ENCODE results near the gene EVI2B.

DNA sequence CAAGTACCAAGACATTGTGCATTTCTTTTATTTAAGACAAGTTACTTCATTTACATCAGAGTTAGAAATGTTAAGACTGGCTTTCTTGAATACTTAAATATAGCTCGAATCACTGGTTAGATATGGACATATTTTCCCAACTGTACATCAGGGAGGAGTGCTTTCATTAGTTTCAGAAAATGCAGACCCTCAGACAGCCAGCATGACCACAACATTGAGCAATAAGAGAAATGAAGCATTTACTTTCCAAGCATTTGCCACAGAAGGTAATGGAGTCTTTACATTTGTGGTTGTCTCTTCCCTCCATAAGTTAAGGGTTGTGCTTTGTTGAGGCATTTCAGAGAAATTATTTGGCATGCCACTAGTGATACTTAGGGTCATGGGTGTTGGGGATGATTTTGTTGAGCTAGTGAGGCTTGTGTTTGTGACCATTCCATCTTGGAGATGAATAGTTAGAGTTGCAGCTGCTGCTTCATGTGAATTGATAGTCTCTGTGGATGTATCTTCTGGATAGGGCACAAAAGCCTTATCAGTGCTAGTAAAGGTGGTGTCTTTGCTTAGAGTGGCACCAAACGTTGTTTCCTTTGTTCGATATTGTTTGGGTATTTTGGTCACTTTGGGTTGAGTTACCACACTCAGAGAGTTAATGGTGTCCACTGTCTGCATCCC lies 18.9 kb downstream of the EVI2B start:
- TF ChIP-seq, protein P1, sequence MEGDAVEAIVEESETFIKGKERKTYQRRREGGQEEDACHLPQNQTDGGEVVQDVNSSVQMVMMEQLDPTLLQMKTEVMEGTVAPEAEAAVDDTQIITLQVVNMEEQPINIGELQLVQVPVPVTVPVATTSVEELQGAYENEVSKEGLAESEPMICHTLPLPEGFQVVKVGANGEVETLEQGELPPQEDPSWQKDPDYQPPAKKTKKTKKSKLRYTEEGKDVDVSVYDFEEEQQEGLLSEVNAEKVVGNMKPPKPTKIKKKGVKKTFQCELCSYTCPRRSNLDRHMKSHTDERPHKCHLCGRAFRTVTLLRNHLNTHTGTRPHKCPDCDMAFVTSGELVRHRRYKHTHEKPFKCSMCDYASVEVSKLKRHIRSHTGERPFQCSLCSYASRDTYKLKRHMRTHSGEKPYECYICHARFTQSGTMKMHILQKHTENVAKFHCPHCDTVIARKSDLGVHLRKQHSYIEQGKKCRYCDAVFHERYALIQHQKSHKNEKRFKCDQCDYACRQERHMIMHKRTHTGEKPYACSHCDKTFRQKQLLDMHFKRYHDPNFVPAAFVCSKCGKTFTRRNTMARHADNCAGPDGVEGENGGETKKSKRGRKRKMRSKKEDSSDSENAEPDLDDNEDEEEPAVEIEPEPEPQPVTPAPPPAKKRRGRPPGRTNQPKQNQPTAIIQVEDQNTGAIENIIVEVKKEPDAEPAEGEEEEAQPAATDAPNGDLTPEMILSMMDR (IDR thresholded peaks at IDR 0.05; ENCODE audit: low read depth, low read length, missing input control): no peak
- TF ChIP-seq, protein P2, sequence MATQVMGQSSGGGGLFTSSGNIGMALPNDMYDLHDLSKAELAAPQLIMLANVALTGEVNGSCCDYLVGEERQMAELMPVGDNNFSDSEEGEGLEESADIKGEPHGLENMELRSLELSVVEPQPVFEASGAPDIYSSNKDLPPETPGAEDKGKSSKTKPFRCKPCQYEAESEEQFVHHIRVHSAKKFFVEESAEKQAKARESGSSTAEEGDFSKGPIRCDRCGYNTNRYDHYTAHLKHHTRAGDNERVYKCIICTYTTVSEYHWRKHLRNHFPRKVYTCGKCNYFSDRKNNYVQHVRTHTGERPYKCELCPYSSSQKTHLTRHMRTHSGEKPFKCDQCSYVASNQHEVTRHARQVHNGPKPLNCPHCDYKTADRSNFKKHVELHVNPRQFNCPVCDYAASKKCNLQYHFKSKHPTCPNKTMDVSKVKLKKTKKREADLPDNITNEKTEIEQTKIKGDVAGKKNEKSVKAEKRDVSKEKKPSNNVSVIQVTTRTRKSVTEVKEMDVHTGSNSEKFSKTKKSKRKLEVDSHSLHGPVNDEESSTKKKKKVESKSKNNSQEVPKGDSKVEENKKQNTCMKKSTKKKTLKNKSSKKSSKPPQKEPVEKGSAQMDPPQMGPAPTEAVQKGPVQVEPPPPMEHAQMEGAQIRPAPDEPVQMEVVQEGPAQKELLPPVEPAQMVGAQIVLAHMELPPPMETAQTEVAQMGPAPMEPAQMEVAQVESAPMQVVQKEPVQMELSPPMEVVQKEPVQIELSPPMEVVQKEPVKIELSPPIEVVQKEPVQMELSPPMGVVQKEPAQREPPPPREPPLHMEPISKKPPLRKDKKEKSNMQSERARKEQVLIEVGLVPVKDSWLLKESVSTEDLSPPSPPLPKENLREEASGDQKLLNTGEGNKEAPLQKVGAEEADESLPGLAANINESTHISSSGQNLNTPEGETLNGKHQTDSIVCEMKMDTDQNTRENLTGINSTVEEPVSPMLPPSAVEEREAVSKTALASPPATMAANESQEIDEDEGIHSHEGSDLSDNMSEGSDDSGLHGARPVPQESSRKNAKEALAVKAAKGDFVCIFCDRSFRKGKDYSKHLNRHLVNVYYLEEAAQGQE (IDR thresholded peaks at IDR 0.05): no peak
- TF ChIP-seq RAD21 (IDR thresholded peaks at IDR 0.05) (no peak), RXRA (IDR thresholded peaks at IDR 0.05) (no peak), EGR1 (IDR thresholded peaks at IDR 0.05; ENCODE audit: low read depth in 2 of 2) (no peak), JUND (IDR thresholded peaks at IDR 0.05) (no peak), YY1 (IDR thresholded peaks at IDR 0.05) (no peak), FOXA1 (IDR thresholded peaks at IDR 0.05) (no peak), GABPA (IDR thresholded peaks at IDR 0.05 in 1 of 2, conservative IDR thresholded peaks at IDR 0.05 in 1 of 2) (no peak)
- TF ChIP-seq, protein P3, sequence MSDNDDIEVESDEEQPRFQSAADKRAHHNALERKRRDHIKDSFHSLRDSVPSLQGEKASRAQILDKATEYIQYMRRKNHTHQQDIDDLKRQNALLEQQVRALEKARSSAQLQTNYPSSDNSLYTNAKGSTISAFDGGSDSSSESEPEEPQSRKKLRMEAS (IDR thresholded peaks at IDR 0.05): no peak
- TF ChIP-seq, protein P4, sequence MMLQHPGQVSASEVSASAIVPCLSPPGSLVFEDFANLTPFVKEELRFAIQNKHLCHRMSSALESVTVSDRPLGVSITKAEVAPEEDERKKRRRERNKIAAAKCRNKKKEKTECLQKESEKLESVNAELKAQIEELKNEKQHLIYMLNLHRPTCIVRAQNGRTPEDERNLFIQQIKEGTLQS (IDR thresholded peaks at IDR 0.05): no peak

All from liver (tissue), 3 donors.